LNCaP clone FGC (cell line): ENCODE results near the gene IARS1.

Experiments used
- DNase-seq: peaks from one replicate; pipeline ENCODE4 v3.0.0-alpha.2; 2011; ENCODE audit warnings: low read depth
- H3K4me3 ChIP-seq: 2 replicates; pipeline ENCODE4 v1.5.1; 2011; ENCODE audit warnings: mild to moderate bottlenecking, low read depth, low read length, control low read depth
- CTCF ChIP-seq: IDR thresholded peaks from 2 replicates; pipeline ENCODE4 v1.5.1; 2012; ENCODE audit warnings: mild to moderate bottlenecking; ENCODE audit not compliant: control insufficient read depth, insufficient read depth; ENCODE audit errors: extremely low read depth

Gene IARS1

DNA sequence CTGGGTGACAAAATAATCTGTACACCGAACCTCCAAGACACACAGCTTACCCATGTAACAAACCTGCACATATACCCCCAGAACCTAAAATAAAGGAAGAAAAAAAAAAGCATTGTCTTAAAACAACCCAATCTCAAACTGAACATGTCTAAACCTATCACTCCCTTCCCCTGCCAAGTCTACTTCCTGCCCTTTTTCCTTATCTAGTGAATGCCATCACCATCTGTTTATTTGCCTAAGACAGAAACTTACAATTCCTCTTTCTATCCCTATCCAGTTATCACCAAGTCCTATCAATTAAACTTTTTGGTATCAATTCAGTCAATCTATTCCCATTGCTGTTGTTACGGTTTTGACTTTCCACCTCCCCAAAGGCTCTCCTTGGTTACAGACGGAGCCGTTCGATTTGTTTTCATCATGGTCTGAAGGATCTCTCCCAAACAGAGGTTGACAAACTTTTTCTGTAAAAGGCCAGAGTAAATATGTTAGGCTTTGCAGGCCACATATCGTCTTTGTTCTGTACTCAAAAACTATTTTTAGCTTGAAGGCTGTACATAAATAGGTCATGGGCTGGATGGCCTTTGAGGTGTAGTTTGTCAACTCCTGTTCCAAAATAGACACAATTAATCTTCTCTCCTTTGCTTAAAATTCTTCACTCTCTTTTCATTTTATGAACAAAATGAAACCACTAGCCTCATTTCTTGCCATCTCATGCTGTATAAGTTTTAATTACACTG, 19.6 kb upstream of the IARS1 start:
- H3K4me3 ChIP-seq: no peak overlapping the region
- TF ChIP-seq CTCF: no peak
- no peak for DNase-seq

- TF ChIP-seq CTCF: no peak
- DNase-seq: no peak
- H3K4me3 ChIP-seq: no peak overlapping the region
Measured at GRCh38 chr9:92310562-92310961, 17.1 kb upstream of the IARS1 start.

- no peak for DNase-seq
- no peak for TF ChIP-seq CTCF
- no peak overlapping the region for H3K4me3 ChIP-seq
Measured at GRCh38 chr9:92308893-92309292, 15.4 kb upstream of the IARS1 start.

- DNase-seq: no peak
- no peak for TF ChIP-seq CTCF
- H3K4me3 ChIP-seq: no peak overlapping the region
Measured at GRCh38 chr9:92300936-92301335, 7.4 kb upstream of the IARS1 start.

- TF ChIP-seq CTCF: no peak
- H3K4me3 ChIP-seq: no peak overlapping the region
- DNase-seq: no peak
Measured at GRCh38 chr9:92299116-92299515, 5.6 kb upstream of the IARS1 start.

- no peak overlapping the region for H3K4me3 ChIP-seq
- TF ChIP-seq CTCF: no peak
- DNase-seq: no peak
Measured at GRCh38 chr9:92298036-92298435, 4.5 kb upstream of the IARS1 start.

DNA sequence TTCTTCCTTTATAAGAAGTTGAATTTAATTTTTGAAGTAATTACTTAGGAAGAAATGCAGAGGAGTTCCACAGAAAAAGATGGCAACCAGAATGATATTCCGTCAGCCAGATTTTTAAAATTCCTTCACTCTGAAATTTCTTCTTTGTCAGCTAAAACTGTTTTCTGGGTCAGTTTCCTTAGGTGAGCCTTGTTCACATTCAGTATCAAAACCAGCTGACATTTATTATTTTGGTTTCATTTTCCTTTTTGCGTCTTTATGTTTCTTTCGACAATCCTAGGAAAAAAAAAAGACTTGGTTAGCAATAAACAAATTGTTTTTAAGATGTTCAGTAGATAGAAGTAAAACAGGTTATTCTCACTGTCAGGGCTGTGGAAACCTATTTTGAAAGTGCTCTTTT, 4.1 kb upstream of the IARS1 start:
- H3K4me3 ChIP-seq: no peak overlapping the region
- TF ChIP-seq CTCF: no peak
- DNase-seq: no peak
